Cardiac muscle cell (in vitro differentiated cells and primary cell): ENCODE data around the gene RASAL2. TPM values are rescaled to one million over a fixed set of nuclear protein-coding genes. Genes with fewer than 3 reads are reported as not detected.
"Not testable (repeated sequence)": the region's sequence is repeated elsewhere in the genome, so short reads cannot be mapped to it uniquely, and the experiment has no call there.

ENCODE experiments used
- DNase-seq, 2 donors: peaks; one replicate each; pipeline versions ENCODE4 v3.0.0 to v3.0.0-alpha.2; 2010 to 2017; ENCODE audit warnings: low read depth in 1 of 2, low spot score in 1 of 2
- H3K27ac ChIP-seq: fragments of 200-600 bp; sonication (generic); 2 replicates; pipeline ENCODE4 v1.5.1; 2016
- H3K27me3 ChIP-seq: fragments of 200-600 bp; sonication (generic); 2 replicates; pipeline ENCODE4 v1.6.0; 2016; ENCODE audit warnings: control low read depth
- H3K36me3 ChIP-seq: fragments of 200-600 bp; sonication (generic); 2 replicates; pipeline ENCODE4 v1.5.1; 2016; ENCODE audit warnings: control low read depth
- H3K4me1 ChIP-seq: fragments of 200-600 bp; sonication (generic); 2 replicates; pipeline ENCODE4 v1.8.1; 2017; ENCODE audit warnings: low read depth, mild to moderate bottlenecking, mixed run types
- H3K4me3 ChIP-seq: fragments of 200-600 bp; sonication (generic); 2 replicates; pipeline ENCODE4 v1.5.1; 2016; ENCODE audit warnings: mild to moderate bottlenecking
- H3K9me3 ChIP-seq: fragments of 200-600 bp; sonication (generic); 2 replicates; pipeline ENCODE4 v1.5.1; 2017; ENCODE audit warnings: low read depth, mild to moderate bottlenecking, control low read depth
- polyA plus RNA-seq: library from polyadenylated mRNA; unstranded; fragments of >200 nt; fragmentation: Nextera tagmentation; extraction: Ambion mirVana; gene quantifications from 2 replicates; pipeline ENCODE4 v1.2.1, GENCODE V29; 2016
- total RNA-seq: library from RNA; depleted of rRNA; stranded (reverse); fragments of >200 nt; gene quantifications from 2 replicates; pipeline ENCODE4 v1.2.3, GENCODE V29; 2016
- TF ChIP-seq, protein P1 (sequence below): IDR thresholded peaks from 2 replicates; pipeline ENCODE4 v1.5.1; 2012; ENCODE audit warnings: low read depth, mild to moderate bottlenecking, low read length

Gene RASAL2
- total and polyA plus RNA-seq, 2 experiments from 2014 or later = 11.2 to 35.3 TPM

DNA sequence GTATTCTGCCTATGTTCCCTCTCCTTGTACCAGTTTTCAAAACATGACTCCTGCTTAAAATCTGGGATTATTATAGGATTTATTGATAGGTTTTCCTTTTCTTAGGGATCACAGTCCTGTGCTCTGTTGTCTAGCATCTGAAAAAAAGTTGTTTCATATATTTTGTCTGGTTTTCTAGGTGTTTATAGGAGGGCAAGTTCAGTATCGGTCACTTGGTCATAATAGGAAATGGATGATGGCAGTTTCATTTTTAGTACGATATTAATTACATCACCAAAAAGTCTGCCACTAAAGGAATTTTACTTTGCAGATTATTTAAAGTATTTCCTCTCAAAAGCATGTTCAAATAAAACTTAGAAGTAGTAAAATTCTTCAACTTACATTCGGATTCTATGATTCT is 94.4 kb downstream of the RASAL2 start:
- no peak for DNase-seq
- H3K9me3 ChIP-seq = no peaks in the 10 kb centered on the region
- no peak overlapping the region for H3K4me3 ChIP-seq
- peaks cover 5% of the 10 kb centered on the region for H3K4me1 ChIP-seq
- TF ChIP-seq, protein P1, sequence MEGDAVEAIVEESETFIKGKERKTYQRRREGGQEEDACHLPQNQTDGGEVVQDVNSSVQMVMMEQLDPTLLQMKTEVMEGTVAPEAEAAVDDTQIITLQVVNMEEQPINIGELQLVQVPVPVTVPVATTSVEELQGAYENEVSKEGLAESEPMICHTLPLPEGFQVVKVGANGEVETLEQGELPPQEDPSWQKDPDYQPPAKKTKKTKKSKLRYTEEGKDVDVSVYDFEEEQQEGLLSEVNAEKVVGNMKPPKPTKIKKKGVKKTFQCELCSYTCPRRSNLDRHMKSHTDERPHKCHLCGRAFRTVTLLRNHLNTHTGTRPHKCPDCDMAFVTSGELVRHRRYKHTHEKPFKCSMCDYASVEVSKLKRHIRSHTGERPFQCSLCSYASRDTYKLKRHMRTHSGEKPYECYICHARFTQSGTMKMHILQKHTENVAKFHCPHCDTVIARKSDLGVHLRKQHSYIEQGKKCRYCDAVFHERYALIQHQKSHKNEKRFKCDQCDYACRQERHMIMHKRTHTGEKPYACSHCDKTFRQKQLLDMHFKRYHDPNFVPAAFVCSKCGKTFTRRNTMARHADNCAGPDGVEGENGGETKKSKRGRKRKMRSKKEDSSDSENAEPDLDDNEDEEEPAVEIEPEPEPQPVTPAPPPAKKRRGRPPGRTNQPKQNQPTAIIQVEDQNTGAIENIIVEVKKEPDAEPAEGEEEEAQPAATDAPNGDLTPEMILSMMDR = no peak
- no peak overlapping the region for H3K27ac ChIP-seq
- no peaks in the 10 kb centered on the region for H3K36me3 ChIP-seq
- H3K27me3 ChIP-seq = no peaks in the 10 kb centered on the region

DNA sequence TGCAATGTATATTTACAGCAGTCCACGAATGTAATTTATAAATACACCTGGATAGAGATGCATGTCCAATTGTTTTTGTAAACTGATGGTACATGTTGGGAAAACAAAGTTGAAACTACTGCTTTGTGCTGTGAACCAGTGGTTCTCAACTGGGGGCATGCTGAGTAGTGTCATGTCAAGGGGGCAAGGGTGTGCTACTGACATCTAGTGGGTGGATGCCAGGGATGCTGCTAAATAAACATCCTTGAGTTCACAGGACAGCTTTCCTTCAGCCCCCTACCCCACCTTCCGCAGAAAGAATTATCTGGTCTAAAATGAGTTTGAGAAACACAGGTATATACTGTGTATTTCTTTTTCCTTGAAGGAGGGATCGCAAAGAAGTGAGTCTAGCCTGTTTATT is 95.9 kb downstream of the RASAL2 start:
- H3K36me3 ChIP-seq = no peaks in the 10 kb centered on the region
- H3K27ac ChIP-seq = no peak overlapping the region
- H3K4me3 ChIP-seq = no peak overlapping the region
- H3K9me3 ChIP-seq = no peaks in the 10 kb centered on the region
- H3K27me3 ChIP-seq = no peaks in the 10 kb centered on the region
- peak; percentile 50 to 54 for DNase-seq
- H3K4me1 ChIP-seq = peaks cover 5% of the 10 kb centered on the region
- TF ChIP-seq, protein P1 = peak; percentile 44

DNA sequence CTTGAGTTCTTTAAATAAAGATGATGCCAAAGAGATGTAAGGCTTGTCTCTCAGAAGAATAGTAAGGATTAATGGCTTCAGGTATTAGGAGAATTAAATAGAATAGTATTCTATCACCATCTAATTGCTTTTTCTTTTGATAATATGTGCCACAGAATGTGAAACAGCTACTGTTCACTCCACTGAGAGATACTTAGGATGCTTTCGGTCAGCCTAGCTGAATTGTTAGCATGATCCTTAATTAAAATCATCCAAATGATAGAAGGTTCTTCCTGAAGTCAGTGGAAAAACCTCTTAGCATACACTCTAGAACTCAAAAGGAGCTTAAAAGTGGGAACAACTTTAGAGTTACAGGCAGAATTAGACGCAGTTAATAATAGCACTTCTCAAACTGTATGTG is 97.0 kb downstream of the RASAL2 start:
- Histone ChIP-seq H3K4me3 (no peak overlapping the region), H3K36me3 (no peaks in the 10 kb centered on the region), H3K4me1 (peaks cover 5% of the 10 kb centered on the region), H3K27ac (no peak overlapping the region), H3K9me3 (no peaks in the 10 kb centered on the region), H3K27me3 (no peaks in the 10 kb centered on the region)
- TF ChIP-seq, protein P1 = no peak
- no peak for DNase-seq

DNA sequence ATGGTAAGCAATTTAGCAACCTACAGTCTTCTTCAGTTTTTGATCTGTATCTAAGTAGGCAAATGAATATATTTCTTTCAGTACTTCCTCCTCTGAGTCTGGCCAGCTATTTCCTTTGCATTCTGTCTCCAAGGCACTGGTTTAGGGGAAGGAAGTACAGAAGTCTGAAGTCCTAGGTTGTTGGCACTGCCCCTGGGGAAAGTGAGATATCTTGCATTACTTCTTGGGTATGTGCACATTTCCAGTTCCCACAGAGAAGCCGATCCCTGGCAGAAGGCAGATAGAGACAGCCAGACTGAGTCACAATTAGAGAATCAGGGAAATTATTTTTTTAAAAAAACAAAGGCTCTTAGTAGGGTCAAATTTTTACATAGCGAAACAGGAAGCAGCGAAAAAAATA is 98.8 kb downstream of the RASAL2 start:
- DNase-seq = peak in 1 of 2 donors; percentile 87
- no peaks in the 10 kb centered on the region for H3K36me3 ChIP-seq
- H3K27ac ChIP-seq = no peak overlapping the region

DNA sequence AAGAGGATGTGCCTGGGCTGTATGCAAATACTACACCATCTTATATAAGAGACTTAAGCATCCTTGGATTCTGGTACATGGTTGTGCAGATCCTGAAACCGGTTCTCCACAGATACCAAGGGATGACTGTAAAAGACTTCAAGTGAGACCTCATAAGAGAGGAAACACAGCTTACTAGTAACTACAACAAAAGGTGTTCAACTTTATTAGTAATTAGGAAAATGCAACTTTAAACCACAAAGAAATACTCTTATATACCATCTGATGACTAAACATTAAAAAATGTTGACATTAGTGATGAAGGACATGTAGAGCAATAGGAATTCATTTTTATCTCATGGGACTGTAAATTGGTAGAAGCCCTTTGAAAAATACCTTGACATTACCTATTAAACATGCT is 102.7 kb downstream of the RASAL2 start:
- H3K4me1 ChIP-seq = no peaks in the 10 kb centered on the region
- no peak for DNase-seq
- no peaks in the 10 kb centered on the region for H3K27me3 ChIP-seq
- TF ChIP-seq, protein P1 = no peak
- H3K4me3 ChIP-seq = no peak overlapping the region
- no peak overlapping the region for H3K27ac ChIP-seq
- no peaks in the 10 kb centered on the region for H3K9me3 ChIP-seq
- H3K36me3 ChIP-seq = no peaks in the 10 kb centered on the region

More for the DNA sequence above, 98.8 kb downstream of the RASAL2 start:
- Histone ChIP-seq H3K27me3 (no peaks in the 10 kb centered on the region), H3K9me3 (no peaks in the 10 kb centered on the region), H3K4me3 (no peak overlapping the region), H3K4me1 (peaks cover 5% of the 10 kb centered on the region)
- TF ChIP-seq, protein P1 = no peak

DNA sequence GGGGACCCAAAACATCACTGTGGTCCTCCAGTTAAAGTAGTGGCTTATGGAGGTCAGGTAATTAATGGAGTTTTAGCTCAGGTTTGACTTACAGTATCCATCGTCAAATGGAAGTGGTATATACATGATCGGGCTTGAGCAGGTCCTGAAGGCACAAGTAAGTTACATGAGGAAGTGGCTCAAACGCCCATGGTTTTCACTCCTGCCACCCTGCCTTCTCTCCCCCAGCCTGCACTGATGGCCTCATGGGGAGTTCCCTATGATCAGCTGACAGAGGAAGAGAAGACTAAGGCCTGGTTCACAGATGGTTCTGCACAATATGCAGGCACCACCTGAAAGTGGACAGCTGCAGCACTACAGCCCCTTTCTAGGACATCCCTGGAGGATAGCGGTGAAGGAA is 108.2 kb downstream of the RASAL2 start:
- not testable (repeated sequence) for H3K27me3 ChIP-seq, H3K4me1 ChIP-seq, H3K9me3 ChIP-seq, DNase-seq, H3K27ac ChIP-seq, H3K4me3 ChIP-seq, H3K36me3 ChIP-seq

DNA sequence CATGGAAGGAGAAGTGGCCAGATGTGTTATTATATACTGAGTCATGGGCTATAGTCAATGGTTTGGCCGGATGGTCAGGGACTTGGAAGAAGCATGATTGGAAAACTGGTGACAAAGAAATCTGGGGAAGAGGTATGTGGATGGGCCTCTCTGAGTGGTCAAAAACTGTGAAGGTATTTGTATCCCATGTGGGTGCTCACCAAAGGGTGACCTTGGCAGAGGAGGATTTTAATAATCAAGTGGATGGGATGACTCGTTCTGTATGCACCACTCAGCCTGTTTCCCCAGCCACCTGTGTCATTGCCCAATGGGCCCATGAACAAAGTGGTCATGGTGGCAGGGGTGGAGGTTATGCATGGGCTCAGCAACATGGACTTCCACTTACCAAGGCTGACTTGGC is 108.6 kb downstream of the RASAL2 start:
- H3K4me3 ChIP-seq, H3K36me3 ChIP-seq, H3K9me3 ChIP-seq, H3K27ac ChIP-seq, DNase-seq, H3K4me1 ChIP-seq, H3K27me3 ChIP-seq: not testable (repeated sequence)

DNA sequence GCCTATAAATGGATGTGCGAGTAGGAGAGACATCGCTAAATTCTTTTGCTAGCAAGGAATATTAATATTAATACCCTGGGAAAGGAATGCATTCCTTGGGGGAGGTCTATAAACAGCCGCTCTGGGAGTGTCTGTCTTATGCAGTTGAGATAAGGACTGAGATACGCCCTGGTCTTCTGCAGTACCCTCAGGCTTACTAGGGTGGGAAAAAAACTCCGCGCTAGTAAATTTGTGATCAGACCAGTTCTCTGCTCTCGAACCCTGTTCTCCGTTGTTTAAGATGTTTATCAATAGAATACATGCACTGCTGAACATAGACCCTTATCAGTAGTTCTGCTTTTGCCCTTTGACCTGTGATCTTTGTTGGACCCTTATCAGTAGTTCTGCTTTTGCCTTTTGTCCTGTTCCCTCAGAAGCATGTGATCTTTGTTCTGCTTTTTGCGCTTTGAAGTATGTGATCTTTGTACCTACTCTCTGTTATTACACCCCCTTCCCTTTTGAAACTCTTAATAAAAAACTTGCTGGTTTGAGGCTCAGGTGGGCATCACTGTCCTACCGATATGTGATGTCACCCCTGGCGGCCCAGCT is 114.5 kb downstream of the RASAL2 start:
- not testable (repeated sequence) for H3K27me3 ChIP-seq, H3K27ac ChIP-seq, DNase-seq

More for the DNA sequence above, 114.5 kb downstream of the RASAL2 start:
- not testable (repeated sequence) for H3K4me1 ChIP-seq, H3K36me3 ChIP-seq, H3K9me3 ChIP-seq, H3K4me3 ChIP-seq
